Measurements from ENCODE around the gene PSTK. TPM values are rescaled to one million over a fixed set of nuclear protein-coding genes. Genes with fewer than 3 reads are reported as not detected.

The PSTK gene
- polyA plus RNA-seq, 1 donor (not counting 4 experiments of a cell fraction or from before 2014, with no cell fraction given) = 5.6 TPM

DNA sequence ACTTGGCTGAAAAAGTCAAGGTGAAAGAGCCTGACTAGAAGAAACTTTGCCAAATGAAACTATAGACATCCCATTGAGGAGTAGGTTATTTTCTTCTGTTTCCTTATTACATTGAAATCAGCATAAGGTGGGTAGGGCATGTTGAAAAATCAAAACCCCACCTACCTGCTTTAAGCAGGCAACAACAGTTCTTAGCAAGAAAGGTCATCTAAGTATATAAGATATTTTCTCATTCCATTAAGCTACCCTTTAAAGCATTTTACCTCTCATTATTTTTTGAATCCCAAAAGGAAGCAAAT is 59.4 kb downstream of the PSTK start:
- Histone ChIP-seq H3K9me1 (ENCODE audit: control insufficient read depth, extremely low read depth, insufficient read depth, low read length) (no peaks in the 10 kb centered on the region), H3K27me3 (ENCODE audit: control insufficient read depth, extremely low read depth, insufficient read depth, low read length) (no peaks in the 10 kb centered on the region), H3K4me1 (ENCODE audit: control insufficient read depth, extremely low read depth, insufficient read depth, low read length) (no peaks in the 10 kb centered on the region), H3K27ac (ENCODE audit: control insufficient read depth, insufficient read depth, low read length) (no peak overlapping the region), H3K79me2 (ENCODE audit: control insufficient read depth, insufficient read depth, low read length) (no peaks in the 10 kb centered on the region), H3K36me3 (ENCODE audit: control insufficient read depth in 2 of 2, extremely low read depth in 1 of 2, insufficient read depth in 2 of 2, low read length in 2 of 2) (no peaks in the 10 kb centered on the region), H3K9ac (ENCODE audit: control insufficient read depth, extremely low read depth, insufficient read depth, low read length) (no peak overlapping the region), H4K20me1 (ENCODE audit: control insufficient read depth, extremely low read depth, insufficient read depth, low read length) (no peaks in the 10 kb centered on the region), H2AFZ (ENCODE audit: control insufficient read depth, low read length) (no peak overlapping the region), H3K9me3 (ENCODE audit: control insufficient read depth, low read depth, low read length) (no peaks in the 10 kb centered on the region), H3K4me3 (ENCODE audit: control insufficient read depth in 2 of 3, extremely low read depth in 1 of 3, insufficient read depth in 2 of 3, low read depth in 1 of 3, low read length in 3 of 3) (no peak overlapping the region), H3K4me2 (ENCODE audit: control insufficient read depth, extremely low read depth, insufficient read depth, low read depth, low read length) (no peak overlapping the region)
- no peak for FAIRE-seq
- no peak for TF ChIP-seq EZH2 (IDR thresholded peaks at IDR 0.05; ENCODE audit: low read length)
- TF ChIP-seq, protein P1, sequence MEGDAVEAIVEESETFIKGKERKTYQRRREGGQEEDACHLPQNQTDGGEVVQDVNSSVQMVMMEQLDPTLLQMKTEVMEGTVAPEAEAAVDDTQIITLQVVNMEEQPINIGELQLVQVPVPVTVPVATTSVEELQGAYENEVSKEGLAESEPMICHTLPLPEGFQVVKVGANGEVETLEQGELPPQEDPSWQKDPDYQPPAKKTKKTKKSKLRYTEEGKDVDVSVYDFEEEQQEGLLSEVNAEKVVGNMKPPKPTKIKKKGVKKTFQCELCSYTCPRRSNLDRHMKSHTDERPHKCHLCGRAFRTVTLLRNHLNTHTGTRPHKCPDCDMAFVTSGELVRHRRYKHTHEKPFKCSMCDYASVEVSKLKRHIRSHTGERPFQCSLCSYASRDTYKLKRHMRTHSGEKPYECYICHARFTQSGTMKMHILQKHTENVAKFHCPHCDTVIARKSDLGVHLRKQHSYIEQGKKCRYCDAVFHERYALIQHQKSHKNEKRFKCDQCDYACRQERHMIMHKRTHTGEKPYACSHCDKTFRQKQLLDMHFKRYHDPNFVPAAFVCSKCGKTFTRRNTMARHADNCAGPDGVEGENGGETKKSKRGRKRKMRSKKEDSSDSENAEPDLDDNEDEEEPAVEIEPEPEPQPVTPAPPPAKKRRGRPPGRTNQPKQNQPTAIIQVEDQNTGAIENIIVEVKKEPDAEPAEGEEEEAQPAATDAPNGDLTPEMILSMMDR (optimal IDR thresholded peaks at IDR 0.05 in 1 of 3, IDR thresholded peaks at IDR 0.05 in 1 of 3, conservative IDR thresholded peaks at IDR 0.05 in 1 of 3; ENCODE audit: extremely low read depth in 1 of 3, insufficient read depth in 2 of 3, low read length in 3 of 3) = no peak
- DNase-seq (ENCODE audit: low read depth, low spot score) = no peak
- dilution Hi-C loops (cut with MboI; ENCODE audit: extremely low pct_ligation_motif_present, low sequenced_read_pairs) = no loop called here

Other genes starting within 250 kb of the PSTK start
- 0.34 to 0.93 TPM (median 0.58 TPM) in 3 replicates for gene CUZD1, start 134.5 kb upstream of the PSTK start, polyA plus RNA-seq
- 2.7 to 4.5 TPM (median 3.8 TPM) in 3 replicates for gene FAM24B, start 100.8 kb upstream of the PSTK start, polyA plus RNA-seq
- gene FAM24A, start 69.8 kb upstream of the PSTK start, polyA plus RNA-seq = not detected in 3 replicates
- 4.5 to 8.4 TPM (median 5.2 TPM) in 3 replicates for gene C10orf88, start 26.2 kb upstream of the PSTK start, polyA plus RNA-seq
- gene IKZF5, start 28.4 kb downstream of the PSTK start, polyA plus RNA-seq = 4.6 to 6.5 TPM (median 6.0 TPM) in 3 replicates
- gene ACADSB, start 28.6 kb downstream of the PSTK start, polyA plus RNA-seq = 5.0 to 10.1 TPM (median 6.0 TPM) in 3 replicates
- not detected in 3 replicates for gene HMX3, start 155.6 kb downstream of the PSTK start, polyA plus RNA-seq
- not detected in 3 replicates for gene HMX2, start 167.7 kb downstream of the PSTK start, polyA plus RNA-seq
- 140 to 171 TPM (median 162 TPM) in 3 replicates for gene BUB3, start 174.0 kb downstream of the PSTK start, polyA plus RNA-seq

Measured in keratinocyte (primary cell).